ENCODE measurements around the gene PTPRC. TPM values are rescaled to one million over a fixed set of nuclear protein-coding genes. Genes with fewer than 3 reads are reported as not detected.

Gene PTPRC
- polyA plus RNA-seq, 2 of the 4 experiments (the other 2 are of a cell fraction), result not detected

- no peak for TF ChIP-seq PBX3 (IDR thresholded peaks at IDR 0.05)
These were observed 47.4 kb downstream of the PTPRC start (continued) for GRCh38 chr1:198686069-198686728.

- WGBS (ENCODE audit: missing lambda C conversion rate), result 62% methylated on average over 4 of the region's 4 CpGs
These were observed 48.6 kb downstream of the PTPRC start for GRCh38 chr1:198687429-198687828.

GRCh38 chr1:198691063-198691462, 52.2 kb downstream of the PTPRC start:
- H3K4me3 ChIP-seq, result no peak overlapping the region
- TF ChIP-seq FOSB (CRISPR knock-in tag; IDR thresholded peaks at IDR 0.05) (no peak), BHLHE40 (IDR thresholded peaks at IDR 0.05; ENCODE audit: low read depth, low read length) (no peak), REST (IDR thresholded peaks at IDR 0.05) (no peak), MYC (IDR thresholded peaks at IDR 0.05; ENCODE audit: borderline replicate concordance, low read length) (no peak), HOXA7 (CRISPR knock-in tag; IDR thresholded peaks at IDR 0.05) (no peak), RNF2 (IDR thresholded peaks at IDR 0.05; ENCODE audit: borderline replicate concordance, low read depth) (no peak), ZSCAN20 (CRISPR knock-in tag; IDR thresholded peaks at IDR 0.05) (no peak), CBX8 (IDR thresholded peaks at IDR 0.05) (no peak)
- no peaks in the 10 kb centered on the region for H3K4me1 ChIP-seq
- 74% methylated on average over 1 of the region's 1 CpG for WGBS (ENCODE audit: missing lambda C conversion rate)
- H3K27ac ChIP-seq, result no peak overlapping the region
- FAIRE-seq (no peak), DNase-seq (ENCODE audit: low read depth in 1 of 2, low spot score in 1 of 2) (no peak), ATAC-seq (no peak)
- H3K4me2 ChIP-seq, result no peak overlapping the region
- ChIA-PET POLR2A (no interaction called here), CTCF (interaction anchor here (0.5 to 3.3 kb wide), 2 partner anchors 9 to 122 kb away, joined by 5 to 14 read pairs; no protein-coding TSS in a partner anchor)
- H3K9me3 ChIP-seq, result no peaks in the 10 kb centered on the region

More at GRCh38 chr1:198687429-198687828, 48.6 kb downstream of the PTPRC start:
- POLR2A ChIA-PET, result no interaction called here
- no peak for DNase-seq (ENCODE audit: low read depth in 1 of 2, low spot score in 1 of 2)
- H3K4me2 ChIP-seq, result no peak overlapping the region
- no peaks in the 10 kb centered on the region for H3K4me1 ChIP-seq
- no peak for FAIRE-seq
- no peak overlapping the region for H3K4me3 ChIP-seq
- no peak overlapping the region for H3K27ac ChIP-seq
- no peaks in the 10 kb centered on the region for H3K9me3 ChIP-seq
- TF ChIP-seq ELK1 (IDR thresholded peaks at IDR 0.05; ENCODE audit: low read depth, low read length) (no peak), HOXB5 (CRISPR knock-in tag; IDR thresholded peaks at IDR 0.05) (no peak), RARB (CRISPR knock-in tag; IDR thresholded peaks at IDR 0.05) (no peak), CHD4 (IDR thresholded peaks at IDR 0.05; ENCODE audit: borderline replicate concordance) (no peak), FOSB (CRISPR knock-in tag; IDR thresholded peaks at IDR 0.05) (no peak), HDAC2 (IDR thresholded peaks at IDR 0.05) (no peak), EP300 (IDR thresholded peaks at IDR 0.05) (no peak), CBX2 (IDR thresholded peaks at IDR 0.05; ENCODE audit: borderline replicate concordance, low read depth) (no peak), MAFK (IDR thresholded peaks at IDR 0.05; ENCODE audit: partially characterized antibody) (no peak), MAZ (IDR thresholded peaks at IDR 0.05; ENCODE audit: borderline replicate concordance, low read depth, low read length) (no peak), HEYL (CRISPR knock-in tag; IDR thresholded peaks at IDR 0.05) (no peak), HES2 (IDR thresholded peaks at IDR 0.05) (no peak), NFE2L2 (conservative IDR thresholded peaks at IDR 0.05; ENCODE audit: low read length) (no peak), MYC (IDR thresholded peaks at IDR 0.05; ENCODE audit: borderline replicate concordance, low read length) (no peak), REST (IDR thresholded peaks at IDR 0.05) (no peak), NR3C1 (IDR thresholded peaks at IDR 0.05) (no peak), SMC3 (IDR thresholded peaks at IDR 0.05) (no peak), RAD21 (conservative IDR thresholded peaks at IDR 0.05 in 1 of 2, IDR thresholded peaks at IDR 0.05 in 1 of 2) (no peak)
- CTCF ChIA-PET, result interaction anchor here (2.2 kb wide), 1 partner anchor 18 kb away, joined by 7 read pairs; no protein-coding TSS in a partner anchor
- ATAC-seq, result no peak
